GM20431 (cell line): ENCODE data around the gene PGP.

ENCODE experiments used
- in situ Hi-C: fragments of 300-500 bp; cut with MseI, MboI; formaldehyde crosslinking; loops from one replicate; pipeline ENCODE4 v1.15.0; 2020; ENCODE audit warnings: low sequenced_read_pairs; ENCODE audit not compliant: unreplicated experiment

Gene PGP

DNA sequence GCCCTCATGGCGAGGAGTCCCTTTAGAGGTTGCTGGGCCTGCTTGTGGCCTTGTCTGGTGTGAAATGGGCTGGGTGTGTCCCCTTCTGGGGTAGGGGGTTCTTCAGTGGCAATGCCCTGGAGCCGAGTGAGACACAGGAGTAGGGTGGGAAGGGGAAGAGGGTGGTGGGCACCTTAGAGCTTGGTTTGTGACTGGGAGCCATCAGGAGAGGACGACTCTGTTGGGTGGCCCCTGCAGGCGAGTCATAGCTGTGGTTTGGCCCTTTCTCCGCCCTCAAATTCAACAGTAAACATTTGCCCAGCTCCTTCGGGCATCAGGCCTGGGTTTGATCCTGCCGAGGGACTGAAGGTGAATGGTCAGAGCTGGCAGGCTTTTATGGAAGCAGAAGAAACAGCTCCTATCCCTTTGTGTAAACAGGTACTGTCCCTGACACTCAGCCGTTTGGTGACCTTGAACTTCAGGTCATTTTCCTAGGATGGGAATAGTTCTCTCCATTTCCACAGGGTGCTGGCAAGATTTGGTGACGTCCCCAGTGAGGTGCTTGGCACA is 11.7 kb upstream of the PGP start:
- in situ Hi-C loops, result no loop called here

DNA sequence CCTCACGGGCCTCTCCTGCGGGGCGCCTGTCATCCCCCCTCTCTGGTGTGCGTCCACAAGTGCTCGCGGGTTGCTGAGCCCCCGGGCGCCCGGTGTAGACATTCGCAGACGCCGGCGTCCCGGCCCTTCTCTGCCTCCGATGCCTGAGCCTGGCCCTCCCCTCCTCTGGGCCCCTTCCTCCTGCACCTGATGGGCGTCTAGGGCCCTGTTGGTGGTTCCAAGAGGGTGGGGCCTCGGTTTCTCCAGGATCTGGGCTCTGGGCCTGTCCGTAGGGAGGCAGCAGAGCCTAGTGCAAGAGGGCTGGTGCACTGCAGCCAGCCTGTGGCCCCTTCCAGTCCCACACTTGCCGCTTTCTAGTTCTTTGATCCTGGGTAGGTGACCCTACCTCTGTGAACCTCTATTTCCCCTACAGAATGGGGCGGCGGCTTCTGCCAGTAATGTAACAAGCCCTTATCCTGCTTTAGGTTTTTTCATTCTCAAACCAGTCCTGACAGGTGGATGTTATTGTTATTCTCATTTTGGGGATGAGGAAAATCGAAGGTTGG is 9.4 kb upstream of the PGP start:
- in situ Hi-C loops, result no loop called here

DNA sequence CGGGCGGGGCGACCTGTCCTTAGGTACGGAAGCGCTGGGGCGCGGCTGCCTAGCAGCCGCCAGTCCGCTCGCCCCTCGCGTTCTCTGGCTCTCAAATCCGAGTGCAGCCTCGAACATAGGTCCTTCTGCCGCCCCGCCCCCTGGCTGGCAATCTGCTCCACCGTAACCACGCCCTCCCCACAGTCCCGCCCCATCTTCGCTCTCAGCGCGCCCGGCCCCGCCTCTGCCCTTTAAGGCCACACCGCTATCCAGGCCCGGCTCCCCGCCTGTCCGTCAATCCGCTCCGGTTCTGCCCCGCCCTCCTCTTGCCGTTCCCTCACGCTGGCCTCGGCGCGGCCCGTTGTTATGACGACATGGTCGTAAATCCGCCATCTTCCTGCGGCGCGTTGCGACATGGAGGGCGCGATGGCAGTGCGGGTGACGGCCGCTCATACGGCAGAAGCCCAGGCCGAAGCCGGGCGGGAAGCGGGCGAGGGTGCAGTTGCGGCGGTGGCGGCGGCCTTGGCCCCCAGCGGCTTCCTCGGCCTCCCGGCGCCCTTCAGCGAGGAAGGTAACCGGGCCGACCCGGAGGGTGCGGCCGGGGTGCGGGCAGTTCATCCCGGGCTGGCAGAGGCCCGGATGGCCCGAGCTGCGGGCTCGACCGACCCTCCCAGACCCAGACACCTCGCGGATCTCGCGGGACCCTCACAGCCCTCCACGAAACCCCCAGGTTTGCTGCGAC is 8.7 kb upstream of the PGP start, which contains the start of gene E4F1:
E4F1 (plus strand) TSS at position 371 of the 721 bp plus-strand sequence; CDS start at position 394, 23 bp downstream.
- in situ Hi-C loops, result no loop called here

DNA sequence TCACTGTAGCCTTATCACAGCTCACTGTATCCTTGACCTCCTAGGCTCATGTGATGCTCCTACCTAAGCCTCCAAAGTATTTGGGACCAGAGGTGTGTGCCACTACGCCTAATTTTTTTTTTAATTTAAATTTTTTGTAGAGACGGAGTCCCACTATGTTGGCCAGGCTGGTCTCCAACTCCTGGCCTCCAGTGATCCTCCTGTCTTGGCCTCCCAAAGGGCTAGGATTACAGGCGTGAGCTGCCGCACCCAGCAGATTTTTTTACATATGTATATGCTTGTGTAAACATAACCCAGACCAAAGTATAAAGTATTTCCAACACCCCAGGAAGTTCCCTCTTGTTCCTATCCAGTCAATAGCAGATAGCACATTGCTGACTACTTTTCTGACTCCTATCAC is 1.7 kb upstream of the PGP start:
- in situ Hi-C loops, result no loop called here

DNA sequence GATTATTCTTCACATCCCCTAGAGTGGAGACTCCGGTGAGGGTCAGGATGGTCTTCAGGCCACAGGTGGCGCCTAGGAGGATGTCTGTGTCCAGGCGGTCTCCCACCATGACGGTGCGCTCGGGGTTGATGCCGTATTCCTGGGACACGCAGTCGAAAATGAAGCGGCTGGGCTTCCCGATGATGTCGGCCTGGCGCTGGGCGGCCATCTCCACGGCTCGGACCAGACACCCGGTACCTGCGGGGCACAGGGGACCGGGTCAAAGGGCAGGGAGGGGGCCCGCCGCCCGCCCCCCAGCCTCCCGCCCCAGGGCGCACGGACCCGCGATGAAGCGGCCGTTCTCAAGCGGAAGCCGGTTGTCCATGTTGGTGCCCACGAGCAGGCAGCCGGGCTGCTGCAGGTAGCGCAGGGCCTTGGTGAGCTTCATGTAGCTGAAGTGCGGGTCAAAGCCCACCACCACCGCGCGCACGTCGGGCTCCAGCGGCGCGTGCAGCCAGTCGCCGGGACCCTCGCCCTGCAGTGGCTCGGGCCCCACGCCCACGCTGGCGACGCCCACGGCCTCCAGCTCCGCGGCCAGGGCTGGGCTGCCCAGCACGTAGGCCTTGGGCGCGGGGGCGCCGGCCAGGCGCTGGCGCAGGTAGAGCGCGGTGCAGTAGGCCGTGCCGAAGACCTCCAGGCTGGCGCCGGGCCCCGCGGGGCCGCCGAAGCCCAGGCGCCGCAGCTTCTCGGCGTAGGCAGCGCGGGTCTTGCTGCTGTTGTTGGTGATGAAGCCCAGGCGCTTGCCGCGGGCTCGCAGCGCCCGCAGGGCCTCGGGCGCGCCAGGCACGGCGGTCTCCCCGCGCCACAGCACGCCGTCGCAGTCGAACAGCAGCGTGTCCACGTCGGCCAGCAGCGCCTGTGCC is 572 bp downstream of the PGP start:
- in situ Hi-C loops, result no loop called here

DNA sequence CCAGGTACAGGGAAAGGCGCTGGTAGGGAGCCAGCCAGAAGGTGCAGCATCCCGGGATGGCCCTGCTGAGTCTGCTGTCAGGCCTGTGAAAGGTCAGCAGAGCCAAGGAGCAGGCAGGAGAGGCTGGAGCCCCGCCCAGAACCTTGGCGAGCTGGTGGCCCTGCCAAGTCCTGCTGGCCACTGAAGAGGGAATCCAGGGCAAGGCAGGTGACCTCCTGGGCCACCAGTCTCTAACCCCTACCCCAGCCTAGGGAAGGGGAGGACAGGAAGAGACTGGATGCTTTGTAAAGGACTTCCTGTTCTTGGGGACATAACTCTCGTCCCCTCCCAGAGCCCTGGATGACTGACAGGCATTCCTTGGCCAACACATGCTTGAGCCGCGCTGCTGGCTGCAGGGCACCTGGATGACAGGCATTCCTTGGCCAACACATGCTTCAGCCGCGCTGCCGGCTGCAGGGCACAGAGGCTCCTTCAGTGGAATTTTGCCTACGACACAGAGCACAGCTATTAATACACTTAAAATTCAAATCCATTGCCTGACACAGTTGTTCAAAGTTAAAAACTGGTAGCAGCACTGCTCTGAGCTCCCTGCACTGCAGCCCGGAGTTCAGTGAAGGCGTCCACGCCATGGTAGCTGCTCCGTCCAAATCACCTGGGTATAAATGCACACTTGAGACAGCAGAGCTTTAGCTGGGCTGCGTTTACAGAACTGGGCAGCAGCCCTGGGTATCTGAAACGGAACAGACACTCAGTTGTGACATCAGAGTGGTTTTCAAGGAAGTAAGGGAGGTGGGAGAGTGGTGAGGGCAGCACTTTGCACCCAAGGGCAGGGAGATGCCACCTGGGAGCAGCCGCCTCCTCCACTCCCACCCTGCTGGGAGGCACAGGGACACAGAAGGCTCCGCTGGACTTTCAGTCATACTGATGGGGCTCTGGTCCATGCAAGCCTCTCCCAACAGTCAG is 2.0 kb downstream of the PGP start:
- in situ Hi-C loops, result no loop called here

DNA sequence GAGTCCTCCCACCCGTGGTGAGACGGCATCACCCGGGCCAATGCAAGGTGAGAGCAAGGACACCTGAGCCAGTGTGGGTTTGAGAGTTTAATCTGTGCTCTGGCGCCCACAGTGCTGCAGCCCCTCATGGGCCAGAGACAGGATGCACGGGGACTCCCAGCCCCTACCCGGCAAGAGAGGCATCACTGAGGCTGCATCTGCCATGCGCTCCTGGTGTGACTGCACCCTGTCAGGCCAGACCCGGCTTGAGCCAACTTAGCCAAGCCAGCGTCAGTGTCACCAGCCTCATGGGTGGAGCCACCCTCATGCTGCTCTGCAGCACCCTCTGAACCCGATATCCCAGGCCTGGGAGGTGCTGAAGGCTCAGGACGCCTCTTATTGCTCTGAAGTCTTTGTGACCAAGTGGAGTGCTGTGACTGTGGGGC is 2.7 kb downstream of the PGP start:
- in situ Hi-C loops, result no loop called here

DNA sequence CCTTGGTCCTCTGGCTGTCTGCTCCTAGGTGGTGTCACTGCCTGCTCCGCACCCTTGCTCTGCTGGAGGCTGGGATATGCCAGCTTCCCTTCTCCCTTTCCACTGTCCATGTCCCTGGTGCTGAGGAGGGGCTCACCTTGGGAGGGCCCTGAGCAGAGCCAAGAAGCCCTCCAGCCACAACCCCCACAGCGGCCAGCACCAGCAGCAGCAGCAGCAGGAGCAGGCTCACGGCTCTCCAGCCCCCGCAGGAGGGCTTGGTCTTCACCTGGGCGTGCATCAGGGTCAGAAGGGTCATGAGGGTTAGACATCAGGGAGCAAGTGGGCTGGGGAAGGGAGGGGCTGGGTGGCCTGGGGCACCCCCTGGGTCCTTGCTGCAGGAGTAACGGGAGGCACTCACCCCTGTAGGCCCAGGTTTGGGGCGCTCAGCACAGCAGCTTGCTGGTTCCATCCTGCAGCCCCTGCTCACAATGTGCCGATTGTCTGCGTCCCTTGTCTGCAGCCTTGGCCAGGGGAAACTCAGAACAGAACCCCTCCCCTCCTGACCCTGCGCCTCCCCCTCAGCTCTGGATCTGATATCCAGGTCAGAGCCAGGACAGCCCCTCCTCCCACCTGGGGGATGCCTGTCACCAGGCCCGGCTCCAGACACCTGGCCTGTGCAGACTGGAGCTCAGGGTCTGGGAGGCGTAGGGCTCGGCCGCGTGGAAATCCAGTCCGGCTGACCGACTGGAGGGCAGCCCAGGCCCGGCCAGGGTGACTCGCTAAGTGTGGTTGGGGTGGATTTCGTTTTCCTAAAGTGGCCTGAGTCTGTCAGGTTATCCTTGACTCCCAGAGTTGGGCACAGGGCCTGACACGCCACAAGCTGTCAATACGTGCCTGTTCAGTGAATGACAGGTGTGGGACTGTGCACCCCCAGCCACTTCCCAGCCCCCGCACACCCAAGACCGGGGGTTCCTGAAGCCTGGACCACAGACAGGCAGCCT is 4.0 kb downstream of the PGP start, which contains the start of gene BRICD5:
BRICD5 (minus strand) TSS at position 478 of the 980 bp plus-strand sequence; CDS start at position 448, 30 bp downstream.
- in situ Hi-C loops, result no loop called here

DNA sequence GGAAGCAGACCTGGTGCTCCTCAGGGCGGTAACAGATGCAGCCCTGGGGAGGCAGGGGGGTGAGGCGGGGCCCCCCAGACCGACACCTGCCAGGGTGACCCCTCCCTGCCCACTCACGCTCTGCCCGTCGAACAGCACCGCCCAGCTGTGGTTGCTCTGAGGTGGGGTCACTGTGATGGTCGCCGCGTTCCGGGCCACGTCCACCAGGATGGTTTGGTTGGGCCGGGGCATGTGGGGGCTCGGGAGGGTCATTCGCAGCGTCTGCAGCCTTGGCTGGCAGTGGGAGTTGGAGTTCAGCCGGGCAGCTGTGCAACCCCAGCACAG is 4.7 kb downstream of the PGP start:
- in situ Hi-C loops, result no loop called here

DNA sequence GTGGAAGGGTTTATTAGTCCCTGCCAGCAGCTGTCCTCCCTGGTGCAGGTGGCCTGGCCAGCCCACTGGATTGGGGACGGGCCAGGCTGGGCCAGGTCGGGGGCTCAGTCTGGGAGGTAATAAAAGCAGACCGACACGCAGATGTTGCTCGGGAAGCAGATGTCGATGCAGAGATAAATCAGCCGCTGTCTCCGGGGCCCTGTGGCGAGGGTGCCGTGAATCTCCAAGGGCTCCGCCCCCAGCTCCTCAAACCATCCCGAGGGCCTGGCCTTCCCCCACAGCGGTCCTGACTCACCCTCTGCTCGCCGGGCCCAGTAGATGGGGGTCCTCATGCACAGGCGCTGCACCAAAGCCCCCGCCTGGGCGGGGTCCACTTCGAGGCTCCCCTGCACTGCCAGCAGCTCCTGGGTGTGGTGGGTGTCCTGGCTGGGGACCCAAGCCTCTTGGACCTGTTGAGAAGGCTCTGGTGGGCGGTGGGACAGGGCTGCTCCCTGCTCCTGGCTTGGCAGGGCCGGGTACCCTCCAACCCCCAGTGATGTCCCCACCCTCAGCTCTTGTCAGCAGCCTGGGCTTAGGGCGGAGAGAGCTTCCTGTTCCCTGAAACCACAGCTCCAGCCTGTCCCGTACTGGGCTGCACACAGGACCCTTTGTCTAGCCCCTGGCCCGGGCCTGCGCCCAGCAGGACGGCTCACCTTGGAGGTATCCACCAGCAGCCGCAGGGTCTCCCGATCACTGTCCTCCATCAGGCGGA is 5.2 kb downstream of the PGP start:
- in situ Hi-C loops, result no loop called here

DNA sequence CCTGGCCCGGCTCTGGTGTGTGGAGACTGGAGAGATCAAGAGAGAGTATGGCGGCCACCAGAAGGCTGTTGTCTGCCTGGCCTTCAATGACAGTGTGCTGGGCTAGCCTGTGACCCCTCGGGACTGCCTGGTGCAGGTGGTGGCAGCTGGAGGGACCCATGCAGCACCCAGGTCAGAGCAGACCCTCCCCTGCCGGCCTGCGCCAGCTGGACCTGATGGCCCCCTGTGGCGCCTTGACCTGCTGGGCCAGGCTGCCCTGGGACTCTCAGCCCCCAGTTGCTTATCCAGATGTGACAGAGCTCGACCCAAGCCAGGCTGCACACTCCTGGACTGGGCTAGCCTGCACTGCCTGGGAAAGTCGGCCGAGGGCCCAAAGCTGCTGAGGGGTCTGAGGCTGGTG is 5.9 kb downstream of the PGP start:
- in situ Hi-C loops, result no loop called here

DNA sequence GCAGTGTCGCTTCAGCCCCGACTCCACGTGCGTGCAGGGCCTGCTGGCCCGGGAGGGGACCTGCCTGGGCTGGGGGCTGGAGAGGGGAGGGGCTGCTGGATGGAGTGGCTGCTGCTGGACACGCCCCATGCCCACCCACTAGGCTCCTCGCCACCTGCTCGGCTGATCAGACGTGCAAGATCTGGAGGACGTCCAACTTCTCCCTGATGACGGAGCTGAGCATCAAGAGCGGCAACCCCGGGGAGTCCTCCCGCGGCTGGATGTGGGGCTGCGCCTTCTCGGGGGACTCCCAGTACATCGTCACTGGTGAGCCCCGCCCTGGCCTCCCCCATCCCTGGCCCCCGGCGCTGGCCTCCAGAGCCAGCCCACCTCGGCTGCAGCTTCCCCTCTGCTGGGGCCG is 6.3 kb downstream of the PGP start:
- in situ Hi-C loops, result no loop called here

DNA sequence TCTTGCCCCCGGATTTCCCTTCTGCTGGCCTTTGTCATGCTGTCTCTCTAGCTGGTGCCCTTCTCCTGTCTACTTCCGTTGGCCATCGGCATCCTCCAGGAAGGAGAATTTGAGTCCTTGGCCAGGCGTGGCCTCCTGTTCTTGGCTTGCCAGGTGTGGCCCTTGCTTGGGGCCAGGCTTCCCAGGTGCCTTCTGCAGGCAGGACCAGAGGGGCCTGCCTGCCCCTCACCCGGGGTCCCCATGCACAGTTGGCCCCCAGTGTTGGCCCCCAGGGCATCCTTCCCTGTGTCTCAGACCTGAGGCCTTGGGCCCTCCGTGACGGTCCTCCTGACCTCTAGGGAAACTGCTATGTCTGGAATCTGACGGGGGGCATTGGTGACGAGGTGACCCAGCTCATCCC is 6.8 kb downstream of the PGP start:
- in situ Hi-C loops, result no loop called here

DNA sequence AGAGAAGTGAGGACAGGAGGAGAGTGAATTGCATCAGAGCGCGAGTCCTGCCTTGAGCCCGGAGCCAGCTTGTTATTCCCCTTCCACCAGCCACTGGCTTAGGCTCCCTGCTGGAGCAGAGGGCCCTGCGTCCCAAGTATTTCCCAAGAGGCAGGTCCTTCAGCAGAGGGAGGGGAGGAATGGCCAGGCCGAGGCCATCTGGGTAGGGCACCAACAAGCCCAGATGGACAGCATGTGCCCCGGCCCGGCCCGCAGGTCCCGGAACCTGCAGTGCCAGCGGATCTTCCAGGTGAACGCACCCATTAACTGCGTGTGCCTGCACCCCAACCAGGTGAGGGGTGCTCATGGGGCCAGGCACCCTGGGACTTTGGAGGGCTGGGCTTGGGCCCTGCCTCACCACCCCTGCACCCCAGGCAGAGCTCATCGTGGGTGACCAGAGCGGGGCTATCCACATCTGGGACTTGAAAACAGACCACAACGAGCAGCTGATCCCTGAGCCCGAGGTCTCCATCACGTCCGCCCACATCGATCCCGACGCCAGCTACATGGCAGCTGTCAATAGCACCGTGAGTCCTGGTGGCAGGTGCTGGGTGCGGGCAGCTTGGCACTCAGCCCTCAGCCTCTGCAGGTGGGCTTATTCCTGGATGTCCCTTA is 7.7 kb downstream of the PGP start:
- in situ Hi-C loops, result no loop called here

DNA sequence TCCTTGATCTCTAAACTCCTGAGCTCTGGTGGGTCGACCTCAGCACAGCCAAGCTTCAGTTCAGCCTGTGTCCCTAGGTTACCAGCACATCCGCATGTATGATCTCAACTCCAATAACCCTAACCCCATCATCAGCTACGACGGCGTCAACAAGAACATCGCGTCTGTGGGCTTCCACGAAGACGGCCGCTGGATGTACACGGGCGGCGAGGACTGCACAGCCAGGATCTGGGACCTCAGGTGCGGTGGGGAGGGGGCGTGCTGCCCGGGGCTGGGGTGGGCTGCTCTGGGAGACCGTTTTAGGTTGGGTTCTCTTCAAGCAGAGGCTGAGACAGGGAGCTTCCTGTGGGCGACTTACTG is 8.2 kb downstream of the PGP start:
- in situ Hi-C loops, result no loop called here

DNA sequence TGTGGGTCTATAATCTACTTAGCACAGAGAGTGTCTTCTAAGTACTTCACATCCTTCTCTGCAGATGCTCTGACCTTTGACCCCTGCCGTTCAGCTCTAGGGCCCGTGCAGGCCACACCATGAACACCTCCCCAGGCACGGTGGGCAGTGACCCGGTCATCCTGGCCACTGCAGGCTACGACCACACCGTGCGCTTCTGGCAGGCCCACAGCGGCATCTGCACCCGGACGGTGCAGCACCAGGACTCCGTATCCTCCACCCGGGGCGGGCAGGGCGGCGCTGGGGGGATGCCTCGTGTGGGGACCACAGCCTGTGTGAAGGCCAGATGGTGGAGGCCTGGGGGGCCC is 8.7 kb downstream of the PGP start:
- in situ Hi-C loops, result no loop called here

DNA sequence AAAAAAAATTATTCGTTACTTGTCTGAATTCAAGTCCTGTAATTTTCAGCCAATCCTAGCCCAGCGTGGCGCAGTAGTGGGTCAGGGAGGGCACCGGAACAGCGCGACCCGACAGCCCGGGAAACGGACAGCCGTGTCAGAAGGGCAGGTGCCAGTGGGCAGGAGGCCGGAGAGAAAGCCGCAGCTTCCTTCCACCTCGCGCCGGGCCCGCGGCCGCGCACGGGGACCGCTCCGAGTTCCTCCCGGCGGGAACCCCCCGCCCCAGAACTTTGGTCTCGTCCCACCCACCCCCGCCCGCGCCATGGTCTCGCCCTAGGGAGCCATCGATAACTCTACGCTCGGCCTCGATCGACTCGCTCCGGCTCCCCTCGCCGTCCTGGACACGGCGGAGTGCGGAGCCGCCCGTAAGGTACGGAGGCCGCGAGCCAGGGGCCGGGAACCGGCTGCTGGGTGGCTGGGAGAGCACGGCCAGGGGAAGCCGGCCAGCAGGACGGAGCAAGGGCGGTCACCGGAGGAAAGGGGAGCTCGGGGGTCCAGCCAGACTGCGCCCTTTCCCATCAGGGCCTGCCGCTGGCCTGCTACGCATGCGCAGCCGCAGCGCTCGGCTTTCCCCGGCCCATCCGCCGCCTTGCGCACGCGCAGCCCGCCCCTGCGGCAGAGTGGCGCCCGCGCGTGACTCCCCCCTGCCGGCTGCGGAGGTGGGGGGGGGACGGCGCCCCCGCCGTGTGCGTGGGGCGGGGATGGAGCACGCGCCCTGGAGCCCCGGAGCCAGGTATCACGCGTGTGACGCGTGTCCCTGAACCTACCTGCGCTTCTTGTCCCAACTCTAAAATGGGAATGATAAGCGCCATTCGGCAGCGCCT is 9.3 kb downstream of the PGP start, which contains the start of gene MLST8:
MLST8 (plus strand) TSS at position 351 of the 863 bp plus-strand sequence. CDS start 632 bp downstream, outside the sequence.
- in situ Hi-C loops, result no loop called here
